Tibial artery (tissue), 4 donors: ENCODE measurements around the gene CD164L2.

Experiments
- DNase-seq, 2 donors: peaks; one replicate each; pipeline ENCODE4 v3.0.0-alpha.2; 2019
- H3K27ac ChIP-seq, 2 donors: fragments of 200-600 bp; sonication (generic) in 1 of 2; 1 replicate in 1 of 2; 2 replicates in 1 of 2; pipeline ENCODE4 v1.5.1; 2018 to 2019; ENCODE audit warnings: mild to moderate bottlenecking in 1 of 2
- H3K27me3 ChIP-seq, 2 donors: fragments of 200-600 bp; sonication (generic) in 1 of 2; one replicate each; pipeline versions ENCODE4 v1.5.1 to v1.6.0; 2016 to 2019
- H3K36me3 ChIP-seq, 3 donors: fragments of 200-600 bp; sonication (generic) in 2 of 3; one replicate each; pipeline ENCODE4 v1.5.1; 2016 to 2019; ENCODE audit warnings: mild to moderate bottlenecking in 2 of 3
- H3K4me1 ChIP-seq, 4 donors: fragments of 200-600 bp; sonication (generic) in 2 of 4; 1 replicate in 3 of 4; 2 replicates in 1 of 4; pipeline ENCODE4 v1.5.1; 2016 to 2019
- H3K4me3 ChIP-seq, 2 donors: fragments of 200-600 bp; sonication (generic) in 1 of 2; 1 replicate in 1 of 2; 2 replicates in 1 of 2; pipeline ENCODE4 v1.5.1; 2018 to 2019; ENCODE audit warnings: mild to moderate bottlenecking in 2 of 2
- H3K9me3 ChIP-seq, 3 donors: fragments of 200-600 bp; sonication (generic) in 1 of 3; one replicate each; pipeline ENCODE4 v1.5.1; 2016 to 2019
- intact Hi-C: fragments of 100-400 bp; cut with DNase I; formaldehyde crosslinking; loops from one replicate; pipeline ENCODE4 v1.15.0; 2023; ENCODE audit warnings: low total_unique reads
- TF ChIP-seq, protein P1 (sequence below), 2 experiments: fragments of 200-600 bp in 1 of 2; fragments of 450-650 bp in 1 of 2; IDR thresholded peaks; one replicate each; pipeline ENCODE4 v1.5.1; 2017 to 2019; ENCODE audit warnings: antibody characterized with exemption in 2 of 2, mild to moderate bottlenecking in 1 of 2, moderate library complexity in 1 of 2

Gene CD164L2

GRCh38 chr1:27381969-27382762 is 967 bp downstream of the CD164L2 start:
- Histone ChIP-seq H3K4me1 (peaks cover 0 to 35% (median 2%) of the 10 kb centered on the region in 4 donors), H3K36me3 (no peaks in the 10 kb centered on the region), H3K4me3 (no peak overlapping the region), H3K9me3 (no peaks in the 10 kb centered on the region), H3K27me3 (peaks cover 0 to 16% of the 10 kb centered on the region in 2 donors), H3K27ac (no peak overlapping the region)
- no peak for DNase-seq
- TF ChIP-seq, protein P1, sequence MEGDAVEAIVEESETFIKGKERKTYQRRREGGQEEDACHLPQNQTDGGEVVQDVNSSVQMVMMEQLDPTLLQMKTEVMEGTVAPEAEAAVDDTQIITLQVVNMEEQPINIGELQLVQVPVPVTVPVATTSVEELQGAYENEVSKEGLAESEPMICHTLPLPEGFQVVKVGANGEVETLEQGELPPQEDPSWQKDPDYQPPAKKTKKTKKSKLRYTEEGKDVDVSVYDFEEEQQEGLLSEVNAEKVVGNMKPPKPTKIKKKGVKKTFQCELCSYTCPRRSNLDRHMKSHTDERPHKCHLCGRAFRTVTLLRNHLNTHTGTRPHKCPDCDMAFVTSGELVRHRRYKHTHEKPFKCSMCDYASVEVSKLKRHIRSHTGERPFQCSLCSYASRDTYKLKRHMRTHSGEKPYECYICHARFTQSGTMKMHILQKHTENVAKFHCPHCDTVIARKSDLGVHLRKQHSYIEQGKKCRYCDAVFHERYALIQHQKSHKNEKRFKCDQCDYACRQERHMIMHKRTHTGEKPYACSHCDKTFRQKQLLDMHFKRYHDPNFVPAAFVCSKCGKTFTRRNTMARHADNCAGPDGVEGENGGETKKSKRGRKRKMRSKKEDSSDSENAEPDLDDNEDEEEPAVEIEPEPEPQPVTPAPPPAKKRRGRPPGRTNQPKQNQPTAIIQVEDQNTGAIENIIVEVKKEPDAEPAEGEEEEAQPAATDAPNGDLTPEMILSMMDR (IDR thresholded peaks at IDR 0.05) = no peak
- intact Hi-C loops = loop anchor here (10.0 kb wide), 1 partner anchor 277 kb away; no protein-coding TSS in a partner anchor

DNA sequence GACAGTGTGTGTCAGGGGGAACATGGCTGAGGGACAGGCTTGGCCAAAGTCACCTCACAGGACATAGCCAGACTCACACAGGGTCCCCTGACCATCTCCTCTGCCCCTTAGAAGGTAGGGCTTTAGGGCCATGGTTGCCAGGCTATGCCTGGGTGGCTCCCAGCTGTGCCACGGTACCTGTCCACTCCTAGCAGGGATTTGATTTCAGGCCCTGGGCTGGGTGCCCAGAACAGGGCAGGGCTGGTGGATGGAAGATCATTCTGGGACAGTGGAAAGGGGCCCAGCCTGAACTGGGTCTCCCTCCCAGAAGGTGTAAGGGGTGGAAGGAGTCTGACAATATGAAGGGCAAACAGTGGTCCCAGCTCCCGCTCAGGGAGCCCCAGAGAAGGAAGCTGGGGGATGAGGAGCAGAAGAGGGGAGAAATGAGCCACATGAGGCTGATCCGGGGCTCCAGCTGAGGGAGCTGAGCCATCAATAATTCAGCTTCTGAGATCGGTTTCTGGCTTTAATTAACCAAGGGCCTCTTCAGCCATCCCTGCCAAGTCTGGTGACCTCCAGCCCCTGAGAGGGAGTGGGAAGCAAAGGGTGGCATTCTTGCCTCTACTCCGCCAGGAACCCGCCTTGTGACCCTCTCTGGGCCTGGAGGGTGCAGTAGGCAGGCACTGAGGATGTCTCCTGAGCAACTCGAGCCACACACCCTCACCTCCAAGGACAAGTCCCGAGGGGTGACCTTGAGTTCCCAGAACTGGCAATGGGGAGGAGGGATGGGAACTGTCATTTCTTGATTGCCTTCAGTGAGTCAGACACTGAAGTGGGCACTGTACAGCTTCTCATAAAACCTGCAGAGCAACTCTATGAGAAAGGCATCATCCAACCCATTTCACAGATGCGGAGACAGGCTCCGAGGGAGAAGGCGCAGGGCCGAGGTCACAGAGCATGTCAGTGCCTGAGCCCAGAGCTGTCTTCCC is 2.1 kb downstream of the CD164L2 start:
- TF ChIP-seq, protein P1 (IDR thresholded peaks at IDR 0.05) = no peak
- no peak for DNase-seq
- intact Hi-C loops = loop anchor here (10.0 kb wide), 1 partner anchor 276 kb away; no protein-coding TSS in a partner anchor
- Histone ChIP-seq H3K27ac (no peak overlapping the region), H3K4me1 (peaks cover 0 to 35% (median 2%) of the 10 kb centered on the region in 4 donors), H3K9me3 (no peaks in the 10 kb centered on the region), H3K27me3 (peaks cover 0 to 16% of the 10 kb centered on the region in 2 donors), H3K36me3 (no peaks in the 10 kb centered on the region), H3K4me3 (no peak overlapping the region)

GRCh38 chr1:27380224-27380623 is 2.9 kb downstream of the CD164L2 start:
- TF ChIP-seq, protein P1 (IDR thresholded peaks at IDR 0.05) = no peak
- Histone ChIP-seq H3K9me3 (no peaks in the 10 kb centered on the region), H3K4me1 (peaks cover 0 to 35% (median 2%) of the 10 kb centered on the region in 4 donors), H3K36me3 (no peaks in the 10 kb centered on the region), H3K27me3 (peaks cover 0 to 16% of the 10 kb centered on the region in 2 donors), H3K27ac (no peak overlapping the region), H3K4me3 (no peak overlapping the region)
- intact Hi-C loops = loop anchor here (10.0 kb wide), 1 partner anchor 275 kb away; no protein-coding TSS in a partner anchor
- no peak for DNase-seq

GRCh38 chr1:27379564-27380122 is 3.5 kb downstream of the CD164L2 start:
- Histone ChIP-seq H3K27me3 (peaks cover 0 to 16% of the 10 kb centered on the region in 2 donors), H3K36me3 (no peaks in the 10 kb centered on the region), H3K4me1 (peaks cover 0 to 35% (median 2%) of the 10 kb centered on the region in 4 donors), H3K4me3 (no peak overlapping the region), H3K27ac (no peak overlapping the region), H3K9me3 (no peaks in the 10 kb centered on the region)
- no peak for DNase-seq
- TF ChIP-seq, protein P1 (IDR thresholded peaks at IDR 0.05) = no peak
- intact Hi-C loops = loop anchor here (10.0 kb wide), 1 partner anchor 275 kb away; no protein-coding TSS in a partner anchor
